Esophagus muscularis mucosa (tissue), 4 donors: ENCODE results near the gene GALNTL6.

Experiments
- CTCF ChIP-seq, 3 experiments: fragments of 200-600 bp in 2 of 3; fragments of 450-650 bp in 1 of 3; sonication (generic) in 2 of 3; IDR thresholded peaks; one replicate each; pipeline ENCODE4 v1.5.1; 2017 to 2019; ENCODE audit warnings: antibody characterized with exemption in 3 of 3, mild to moderate bottlenecking in 2 of 3, moderate library complexity in 1 of 3
- EP300 ChIP-seq: sonication (generic); formaldehyde crosslinking; IDR thresholded peaks from one replicate; pipeline ENCODE4 v1.6.1; 2017; ENCODE audit warnings: antibody characterized with exemption
- POLR2A ChIP-seq: fragments of 450-650 bp; IDR thresholded peaks from one replicate; pipeline ENCODE4 v1.6.1; 2017; ENCODE audit warnings: antibody characterized with exemption, moderate library complexity, mild to moderate bottlenecking, low read depth
- POLR2AphosphoS5 ChIP-seq, 2 donors: sonication (generic); formaldehyde crosslinking; IDR thresholded peaks; one replicate each; pipeline ENCODE4 v1.6.1; 2017; ENCODE audit warnings: antibody characterized with exemption in 2 of 2

GRCh38 chr4:172105918-172106317 lies 292.7 kb downstream of the GALNTL6 start:
- TF ChIP-seq CTCF (IDR thresholded peaks at IDR 0.05) (no peak), POLR2AphosphoS5 (IDR thresholded peaks at IDR 0.05) (no peak), POLR2A (no peak), EP300 (no peak)
